HepG2 (cell line): ENCODE data around the gene P2RX1. TPM values are rescaled to one million over a fixed set of nuclear protein-coding genes. Genes with fewer than 3 reads are reported as not detected.

ENCODE experiments used
- ATAC-seq: fragments of 200-7000 bp; cut with Tn5 transposase; 3 replicates; pipeline ENCODE4 v1.9.1; 2020; ENCODE audit warnings: mild to moderate bottlenecking, moderate library complexity
- BruUV-seq: library from RNA; stranded (reverse); fragments of 400-500 nt; replicated peaks from 2 replicates; lab custom pipeline; 2021; lab: Mats Ljungman, UMichigan
- CTCF ChIA-PET: fragments of 300-600 bp; formaldehyde crosslinking; extraction: SDS; loops from one replicate; lab custom pipeline; 2021; ENCODE audit warnings: low total read pairs, inconsistent platforms, low intra/inter-chr PET ratio; lab: Yijun Ruan, JAX
- POLR2A ChIA-PET: fragments of 350-600 bp; sonication (Branson Sonifier 250); formaldehyde crosslinking; loops from one replicate; lab custom pipeline; 2020; ENCODE audit warnings: antibody characterized with exemption, inconsistent platforms; lab: Yijun Ruan, JAX
- DNase-seq: peaks from one replicate; pipeline ENCODE4 v3.0.0-alpha.2; 2015; ENCODE audit warnings: low spot score
- FAIRE-seq: peaks from 3 replicates; lab custom pipeline; 2011; peaks lifted over from hg19 to GRCh38; lab: Jason Lieb, UNC
- H2AFZ ChIP-seq: one replicate; pipeline ENCODE4 v1.6.1; 2011; ENCODE audit warnings: low read length, inconsistent platforms
- H3K27ac ChIP-seq: fragments of 300-600 bp; 3 replicates; pipeline ENCODE4 v1.8.0; 2011; ENCODE audit warnings: mixed run types, mild to moderate bottlenecking, mixed read lengths, low read length, inconsistent platforms; ENCODE audit not compliant: insufficient read depth; ENCODE audit errors: extremely low read length
- H3K27me3 ChIP-seq, 2 experiments: fragments of 200-600 bp in 1 of 2; 2 replicates in 1 of 2; 3 replicates in 1 of 2; pipeline versions ENCODE4 v1.6.0 to v1.8.0; 2011; ENCODE audit warnings: low read length in 2 of 2, mild to moderate bottlenecking in 2 of 2, moderate library complexity in 2 of 2, inconsistent platforms in 1 of 2; ENCODE audit not compliant: insufficient read depth in 2 of 2, control insufficient read depth in 1 of 2
- H3K36me3 ChIP-seq, 2 experiments: fragments of 200-600 bp in 1 of 2; replicated peaks in 1 of 2; 2 replicates in 1 of 2; 3 replicates in 1 of 2; pipeline versions ENCODE4 v1.5.1 to v1.8.0; 2011; ENCODE audit warnings: low read length in 2 of 2, inconsistent platforms in 1 of 2; ENCODE audit not compliant: insufficient read depth in 2 of 2, control insufficient read depth in 1 of 2
- H3K4me1 ChIP-seq: 2 replicates; pipeline ENCODE4 v1.5.1; 2012; ENCODE audit warnings: low read length, inconsistent platforms; ENCODE audit not compliant: insufficient read depth
- H3K4me2 ChIP-seq: 2 replicates; pipeline ENCODE4 v1.6.0; 2011; ENCODE audit warnings: low read depth, low read length, inconsistent platforms
- H3K4me3 ChIP-seq, 3 experiments: fragments of 200-600 bp in 1 of 3; sonication (generic), shearing (Covaris generic) in 1 of 3; replicated peaks in 1 of 3; 2 replicates each; pipeline ENCODE4 v1.5.1; 2011 to 2016; ENCODE audit warnings: low read length in 3 of 3, inconsistent platforms in 2 of 3, low read depth in 2 of 3, mild to moderate bottlenecking in 2 of 3, control low read depth in 1 of 3, mixed read lengths in 1 of 3; ENCODE audit not compliant: insufficient read depth in 1 of 3
- H3K79me2 ChIP-seq: one replicate; pipeline ENCODE4 v1.6.1; 2011; ENCODE audit warnings: low read length, inconsistent platforms; ENCODE audit not compliant: insufficient read depth
- H3K9ac ChIP-seq: 2 replicates; pipeline ENCODE4 v1.6.0; 2011; ENCODE audit warnings: mild to moderate bottlenecking, low read depth, low read length, inconsistent platforms; ENCODE audit not compliant: insufficient read depth
- H3K9me3 ChIP-seq: 2 replicates; pipeline ENCODE4 v1.5.1; 2012; ENCODE audit warnings: mild to moderate bottlenecking, low read length
- H4K20me1 ChIP-seq: 2 replicates; pipeline ENCODE4 v1.6.0; 2011; ENCODE audit warnings: inconsistent platforms, mild to moderate bottlenecking, low read length, moderate library complexity; ENCODE audit not compliant: insufficient read depth
- CENPX ChIP-seq: sonication (generic); formaldehyde crosslinking; IDR thresholded peaks from 2 replicates; pipeline ENCODE4 v1.9.0; 2021; ENCODE audit warnings: mild to moderate bottlenecking, missing genetic modification reagents, moderate library complexity
- EEA1 ChIP-seq: sonication (generic); formaldehyde crosslinking; IDR thresholded peaks from 2 replicates; pipeline ENCODE4 v1.5.1; 2020; ENCODE audit warnings: mild to moderate bottlenecking, missing genetic modification reagents, borderline replicate concordance
- FOSL1 ChIP-seq: sonication (generic); formaldehyde crosslinking; IDR thresholded peaks from 2 replicates; pipeline ENCODE4 v1.9.0; 2021; ENCODE audit warnings: missing genetic modification reagents, borderline replicate concordance
- GATAD2A ChIP-seq: IDR thresholded peaks from 2 replicates; pipeline ENCODE4 v1.6.1; 2016
- GLI4 ChIP-seq: sonication (generic); formaldehyde crosslinking; IDR thresholded peaks from 2 replicates; pipeline ENCODE4 v1.5.1; 2020; ENCODE audit warnings: missing genetic modification reagents, mild to moderate bottlenecking, moderate library complexity, borderline replicate concordance
- HDAC6 ChIP-seq: fragments of 200-600 bp; sonication (generic); IDR thresholded peaks from 2 replicates; pipeline ENCODE4 v1.7.0; 2017; ENCODE audit warnings: mild to moderate bottlenecking, antibody characterized with exemption, low read length, low read depth
- HNRNPK ChIP-seq: fragments of 200-400 bp; formaldehyde crosslinking; IDR thresholded peaks from 2 replicates; pipeline ENCODE4 v1.6.1; 2018; ENCODE audit warnings: low read length, low read depth, moderate library complexity, mild to moderate bottlenecking; ENCODE audit not compliant: poor library complexity, severe bottlenecking
- KDM4B ChIP-seq: sonication (generic); formaldehyde crosslinking; IDR thresholded peaks from 2 replicates; pipeline ENCODE4 v1.4.0; 2020; ENCODE audit warnings: missing genetic modification reagents
- TBP ChIP-seq: sonication (generic); formaldehyde crosslinking; IDR thresholded peaks from 2 replicates; pipeline ENCODE4 v1.5.0; 2020; ENCODE audit warnings: missing genetic modification reagents
- ZBTB20 ChIP-seq: sonication (generic); formaldehyde crosslinking; IDR thresholded peaks from 2 replicates; pipeline ENCODE4 v1.8.1; 2023; ENCODE audit warnings: missing genetic modification reagents, low read depth, mild to moderate bottlenecking, borderline replicate concordance
- ZBTB8A ChIP-seq: sonication (generic); formaldehyde crosslinking; IDR thresholded peaks from 2 replicates; pipeline ENCODE4 v1.4.0; 2020; ENCODE audit warnings: mild to moderate bottlenecking, low read depth, missing genetic modification reagents, borderline replicate concordance
- ZNF207 ChIP-seq: fragments of 450-650 bp; IDR thresholded peaks from 2 replicates; pipeline ENCODE4 v1.6.1; 2016; ENCODE audit warnings: antibody characterized with exemption, borderline replicate concordance
- WGBS: methylation state at CpG from one replicate; pipeline ENCODE4 v1.1.6; 2017; ENCODE audit warnings: low lambda C conversion rate; 5-methylcytosine and 5-hydroxymethylcytosine counted together
- in situ Hi-C: cut with HindIII; loops from 2 replicates; pipeline ENCODE4 v1.10.0; 2017; ENCODE audit warnings: low pct_unique_long_range_greater_than_20kb; ENCODE audit not compliant: extremely low pct_ligation_motif_present
- intact Hi-C: fragments of 100-400 bp; cut with micrococcal nuclease; formaldehyde crosslinking; loops from one replicate; pipeline ENCODE4 v1.10.0; 2022; ENCODE audit not compliant: unreplicated experiment
- polyA plus RNA-seq, 8 experiments: library from polyadenylated mRNA; depleted of rRNA in 3 of 8; stranded (reverse) in 7 of 8; unstranded in 1 of 8; fragments of >200 nt; fragmentation: Illumina TruSeq in 4 of 8; extraction: Trizol in 4 of 8; gene quantifications; 2 replicates each; pipeline versions ENCODE4 v1.2.1 to v1.2.3, GENCODE V29; 2011 to 2016; ENCODE audit warnings: low read depth in 4 of 8, missing spikeins in 1 of 8, mixed read lengths in 1 of 8; ENCODE audit not compliant: insufficient read depth in 1 of 8
- total RNA-seq, 5 experiments: library from RNA; depleted of rRNA; stranded (reverse); fragments of >200 nt; fragmentation: Illumina TruSeq; extraction: Trizol; gene quantifications; 2 replicates each; pipeline ENCODE4 v1.2.3, GENCODE V29; 2016; ENCODE audit warnings: low read depth in 1 of 5
- TF ChIP-seq, protein P1 (sequence below): fragments of 450-650 bp; IDR thresholded peaks from 2 replicates; pipeline ENCODE4 v1.6.1; 2017
- TF ChIP-seq, protein P2 (sequence below): sonication (generic); formaldehyde crosslinking; IDR thresholded peaks from 2 replicates; pipeline ENCODE4 v1.8.0; 2022; ENCODE audit warnings: missing genetic modification reagents, mild to moderate bottlenecking, borderline replicate concordance
- TF ChIP-seq, protein P3 (sequence below): sonication (generic); formaldehyde crosslinking; IDR thresholded peaks from 2 replicates; pipeline ENCODE4 v1.9.0; 2021; ENCODE audit warnings: missing genetic modification reagents, mild to moderate bottlenecking, borderline replicate concordance

Gene P2RX1
- total and polyA plus RNA-seq, 2 of the 13 experiments (the other 11 are each of a cell fraction or from before 2014, with no cell fraction given) = 0.04 to 0.50 TPM

DNA sequence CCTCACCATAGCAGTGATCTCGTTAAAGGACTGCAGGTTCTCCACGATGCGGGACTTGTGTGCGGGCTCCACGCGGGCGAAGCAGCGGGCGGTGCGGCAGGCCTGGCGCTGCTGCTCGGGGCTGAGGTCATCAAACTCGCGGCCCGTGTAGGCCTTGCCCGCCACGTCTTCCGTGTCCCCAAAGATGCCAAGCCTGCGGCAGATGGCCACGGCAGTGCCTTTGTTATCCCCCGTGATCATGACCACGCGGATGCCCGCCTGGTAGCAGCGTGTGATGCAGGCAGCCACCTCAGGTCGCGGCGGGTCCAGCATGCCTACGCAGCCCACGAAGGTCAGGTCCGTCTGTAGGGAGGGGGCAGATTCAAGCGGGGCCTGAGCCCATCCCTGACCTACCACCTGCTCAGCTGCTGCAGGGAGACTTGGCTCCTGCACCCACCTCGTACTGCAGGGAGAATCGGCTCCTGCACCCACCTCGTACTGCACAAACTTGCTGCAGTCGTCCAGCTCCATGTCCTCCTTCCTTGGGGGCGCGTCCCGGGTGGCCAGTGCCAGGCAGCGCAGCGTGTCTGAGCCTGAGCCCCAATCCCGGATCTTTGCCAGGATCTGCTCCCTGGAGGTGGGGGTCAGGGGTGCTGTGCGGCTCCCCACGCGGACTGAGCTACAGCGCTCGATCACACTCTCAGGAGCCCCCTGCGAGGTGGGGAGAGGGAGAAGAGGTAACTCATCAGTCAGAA is 24.9 kb upstream of the P2RX1 start:
- Histone ChIP-seq H3K4me1 (peaks cover 21% of the 10 kb centered on the region), H3K9ac (no peak overlapping the region), H2AFZ (no peak overlapping the region), H3K27me3 (peaks cover 3 to 28% of the 10 kb centered on the region in 2 experiments; a peak in 3 of 5 replicates), H3K27ac (no peak overlapping the region), H3K79me2 (no peaks in the 10 kb centered on the region), H3K4me2 (no peak overlapping the region), H3K9me3 (no peaks in the 10 kb centered on the region), H3K36me3 (no peaks in the 10 kb centered on the region), H3K4me3 (no peak overlapping the region), H4K20me1 (no peaks in the 10 kb centered on the region)
- CTCF ChIA-PET = no interaction called here
- in situ Hi-C loops (no loop called here), intact Hi-C loops (no loop called here)
- DNase-seq (no peak), FAIRE-seq (no peak), ATAC-seq (no peak)
- POLR2A ChIA-PET = no interaction called here
- no TSS peak for BruUV-seq
- 68% methylated on average over 29 of the region's 48 CpGs for WGBS
- TF ChIP-seq HDAC6 (no peak), EEA1 (CRISPR knock-in tag) (no peak), ZBTB20 (no peak), HNRNPK (no peak), ZNF207 (no peak), GLI4 (CRISPR knock-in tag) (no peak), CENPX (CRISPR knock-in tag) (no peak), KDM4B (CRISPR knock-in tag) (no peak), FOSL1 (CRISPR knock-in tag) (no peak), TBP (CRISPR knock-in tag) (no peak), ZBTB8A (CRISPR knock-in tag) (no peak), GATAD2A (no peak)
- TF ChIP-seq, protein P1, sequence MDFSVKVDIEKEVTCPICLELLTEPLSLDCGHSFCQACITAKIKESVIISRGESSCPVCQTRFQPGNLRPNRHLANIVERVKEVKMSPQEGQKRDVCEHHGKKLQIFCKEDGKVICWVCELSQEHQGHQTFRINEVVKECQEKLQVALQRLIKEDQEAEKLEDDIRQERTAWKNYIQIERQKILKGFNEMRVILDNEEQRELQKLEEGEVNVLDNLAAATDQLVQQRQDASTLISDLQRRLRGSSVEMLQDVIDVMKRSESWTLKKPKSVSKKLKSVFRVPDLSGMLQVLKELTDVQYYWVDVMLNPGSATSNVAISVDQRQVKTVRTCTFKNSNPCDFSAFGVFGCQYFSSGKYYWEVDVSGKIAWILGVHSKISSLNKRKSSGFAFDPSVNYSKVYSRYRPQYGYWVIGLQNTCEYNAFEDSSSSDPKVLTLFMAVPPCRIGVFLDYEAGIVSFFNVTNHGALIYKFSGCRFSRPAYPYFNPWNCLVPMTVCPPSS = no peak
- TF ChIP-seq, protein P2, sequence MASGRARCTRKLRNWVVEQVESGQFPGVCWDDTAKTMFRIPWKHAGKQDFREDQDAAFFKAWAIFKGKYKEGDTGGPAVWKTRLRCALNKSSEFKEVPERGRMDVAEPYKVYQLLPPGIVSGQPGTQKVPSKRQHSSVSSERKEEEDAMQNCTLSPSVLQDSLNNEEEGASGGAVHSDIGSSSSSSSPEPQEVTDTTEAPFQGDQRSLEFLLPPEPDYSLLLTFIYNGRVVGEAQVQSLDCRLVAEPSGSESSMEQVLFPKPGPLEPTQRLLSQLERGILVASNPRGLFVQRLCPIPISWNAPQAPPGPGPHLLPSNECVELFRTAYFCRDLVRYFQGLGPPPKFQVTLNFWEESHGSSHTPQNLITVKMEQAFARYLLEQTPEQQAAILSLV (CRISPR knock-in tag) = no peak
- TF ChIP-seq, protein P3, sequence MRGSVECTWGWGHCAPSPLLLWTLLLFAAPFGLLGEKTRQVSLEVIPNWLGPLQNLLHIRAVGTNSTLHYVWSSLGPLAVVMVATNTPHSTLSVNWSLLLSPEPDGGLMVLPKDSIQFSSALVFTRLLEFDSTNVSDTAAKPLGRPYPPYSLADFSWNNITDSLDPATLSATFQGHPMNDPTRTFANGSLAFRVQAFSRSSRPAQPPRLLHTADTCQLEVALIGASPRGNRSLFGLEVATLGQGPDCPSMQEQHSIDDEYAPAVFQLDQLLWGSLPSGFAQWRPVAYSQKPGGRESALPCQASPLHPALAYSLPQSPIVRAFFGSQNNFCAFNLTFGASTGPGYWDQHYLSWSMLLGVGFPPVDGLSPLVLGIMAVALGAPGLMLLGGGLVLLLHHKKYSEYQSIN (CRISPR knock-in tag) = no peak
